ENCODE measurements around the gene PROK2. TPM values are rescaled to one million over a fixed set of nuclear protein-coding genes. Genes with fewer than 3 reads are reported as not detected.

The PROK2 gene
- total and polyA plus RNA-seq, 2 experiments from 2014 or later, result 2.1 to 2.3 TPM

- no peak overlapping the region for H3K27ac ChIP-seq (ENCODE audit: low read depth)
- Mint-ChIP-seq H3K4me3 (no peak overlapping the region), H3K27ac (no peak overlapping the region), H3K27me3 (ENCODE audit: insufficient read depth, low read depth, poor library complexity) (peaks cover 4% of the 10 kb centered on the region), H3K36me3 (ENCODE audit: low read depth) (no peaks in the 10 kb centered on the region), H3K9me3 (no peaks in the 10 kb centered on the region), H3K4me1 (peaks cover 6% of the 10 kb centered on the region)
- H3K79me2 ChIP-seq (replicated peaks; ENCODE audit: insufficient read depth), result no peaks in the 10 kb centered on the region
- no peaks in the 10 kb centered on the region for H3F3A ChIP-seq (replicated peaks; ENCODE audit: low read depth)
- peaks cover 9% of the 10 kb centered on the region; the same call in 1 of the 2 replicates for H3K9me2 ChIP-seq (ENCODE audit: insufficient read depth)
- H3K4me3 ChIP-seq, result no peak overlapping the region
- H4K20me1 ChIP-seq (replicated peaks; ENCODE audit: insufficient read depth), result no peaks in the 10 kb centered on the region
- no peak overlapping the region for H3K4me2 ChIP-seq
- no peaks in the 10 kb centered on the region for H3K4me1 ChIP-seq (ENCODE audit: insufficient read depth)
- TF ChIP-seq ZNF462 (CRISPR knock-in tag; IDR thresholded peaks at IDR 0.05), result no peak
- no peak for TF ChIP-seq REST (IDR thresholded peaks at IDR 0.05; ENCODE audit: unreplicated experiment)
- TF ChIP-seq ZNF331 (CRISPR knock-in tag; IDR thresholded peaks at IDR 0.05; ENCODE audit: low read depth), result no peak
- TF ChIP-seq ZNF114 (CRISPR knock-in tag; IDR thresholded peaks at IDR 0.05), result no peak
- TF ChIP-seq NANOG (IDR thresholded peaks at IDR 0.05; ENCODE audit: borderline replicate concordance), result no peak
- no peak for TF ChIP-seq JUNB (IDR thresholded peaks at IDR 0.05; ENCODE audit: unreplicated experiment)
- TF ChIP-seq EZH2phosphoT487 (IDR thresholded peaks at IDR 0.05; ENCODE audit: unreplicated experiment), result no peak
- TF ChIP-seq CREB1 (CRISPR knock-in tag; IDR thresholded peaks at IDR 0.05; ENCODE audit: low read depth), result no peak
- no peak for TF ChIP-seq ETS1 (IDR thresholded peaks at IDR 0.05)
- no peak for TF ChIP-seq CTCF (conservative IDR thresholded peaks at IDR 0.05; ENCODE audit: low read depth in 2 of 2)
- no peak for TF ChIP-seq EZH2 (IDR thresholded peaks at IDR 0.05; ENCODE audit: low read depth, unreplicated experiment)
- TF ChIP-seq POLR2AphosphoS5 (IDR thresholded peaks at IDR 0.05; ENCODE audit: low read depth), result no peak
- TF ChIP-seq STAT1 (IDR thresholded peaks at IDR 0.05; ENCODE audit: unreplicated experiment), result no peak
- H3K27me3 ChIP-seq (ENCODE audit: insufficient read depth), result no peaks in the 10 kb centered on the region
- H3K36me3 ChIP-seq (ENCODE audit: insufficient read depth), result no peaks in the 10 kb centered on the region
- no peak overlapping the region for H2AFZ ChIP-seq
- ATAC-seq (no peak), DNase-seq (ENCODE audit: low spot score) (no peak)
These were observed 25.1 kb upstream of the PROK2 start for GRCh38 chr3:71810056-71810455.
